Parathyroid adenoma (tissue), 2 donors: ENCODE results near the gene MNT.

Source experiments
- H2AFZ ChIP-seq: fragments of 300-600 bp; sonication (generic); one replicate; pipeline ENCODE4 v1.7.0; 2017; ENCODE audit warnings: antibody characterized with exemption, mild to moderate bottlenecking
- H3K27ac ChIP-seq: fragments of 300-600 bp; sonication (generic); one replicate; pipeline ENCODE4 v1.7.0; 2017
- H3K27me3 ChIP-seq: fragments of 300-600 bp; sonication (generic); one replicate; pipeline ENCODE4 v1.7.0; 2017; ENCODE audit warnings: low read length; ENCODE audit not compliant: control insufficient read depth, insufficient read depth
- H3K36me3 ChIP-seq: fragments of 300-600 bp; sonication (generic); one replicate; pipeline ENCODE4 v1.7.0; 2017; ENCODE audit warnings: low read length; ENCODE audit not compliant: control insufficient read depth, insufficient read depth
- H3K4me1 ChIP-seq: fragments of 300-600 bp; sonication (generic); one replicate; pipeline ENCODE4 v1.7.0; 2017; ENCODE audit warnings: control low read depth
- H3K4me2 ChIP-seq: fragments of 300-600 bp; sonication (generic); one replicate; pipeline ENCODE4 v1.7.0; 2017; ENCODE audit warnings: low read length
- H3K4me3 ChIP-seq: fragments of 300-600 bp; sonication (generic); one replicate; pipeline ENCODE4 v1.7.0; 2017; ENCODE audit warnings: low read depth, low read length
- H3K79me2 ChIP-seq: fragments of 300-600 bp; sonication (generic); one replicate; pipeline ENCODE4 v1.7.0; 2017; ENCODE audit warnings: control low read depth
- H3K9ac ChIP-seq: fragments of 300-600 bp; sonication (generic); one replicate; pipeline ENCODE4 v1.7.0; 2017; ENCODE audit warnings: mild to moderate bottlenecking
- H3K9me3 ChIP-seq: fragments of 300-600 bp; sonication (generic); one replicate; pipeline ENCODE4 v1.7.0; 2017; ENCODE audit warnings: low read length; ENCODE audit not compliant: control insufficient read depth
- CTCF ChIP-seq: fragments of 300-600 bp; sonication (generic); IDR thresholded peaks from one replicate; pipeline ENCODE4 v1.7.0; 2017; ENCODE audit warnings: antibody characterized with exemption, mild to moderate bottlenecking
- donor health status: primary hyperparathyroidism.

MNT gene

DNA sequence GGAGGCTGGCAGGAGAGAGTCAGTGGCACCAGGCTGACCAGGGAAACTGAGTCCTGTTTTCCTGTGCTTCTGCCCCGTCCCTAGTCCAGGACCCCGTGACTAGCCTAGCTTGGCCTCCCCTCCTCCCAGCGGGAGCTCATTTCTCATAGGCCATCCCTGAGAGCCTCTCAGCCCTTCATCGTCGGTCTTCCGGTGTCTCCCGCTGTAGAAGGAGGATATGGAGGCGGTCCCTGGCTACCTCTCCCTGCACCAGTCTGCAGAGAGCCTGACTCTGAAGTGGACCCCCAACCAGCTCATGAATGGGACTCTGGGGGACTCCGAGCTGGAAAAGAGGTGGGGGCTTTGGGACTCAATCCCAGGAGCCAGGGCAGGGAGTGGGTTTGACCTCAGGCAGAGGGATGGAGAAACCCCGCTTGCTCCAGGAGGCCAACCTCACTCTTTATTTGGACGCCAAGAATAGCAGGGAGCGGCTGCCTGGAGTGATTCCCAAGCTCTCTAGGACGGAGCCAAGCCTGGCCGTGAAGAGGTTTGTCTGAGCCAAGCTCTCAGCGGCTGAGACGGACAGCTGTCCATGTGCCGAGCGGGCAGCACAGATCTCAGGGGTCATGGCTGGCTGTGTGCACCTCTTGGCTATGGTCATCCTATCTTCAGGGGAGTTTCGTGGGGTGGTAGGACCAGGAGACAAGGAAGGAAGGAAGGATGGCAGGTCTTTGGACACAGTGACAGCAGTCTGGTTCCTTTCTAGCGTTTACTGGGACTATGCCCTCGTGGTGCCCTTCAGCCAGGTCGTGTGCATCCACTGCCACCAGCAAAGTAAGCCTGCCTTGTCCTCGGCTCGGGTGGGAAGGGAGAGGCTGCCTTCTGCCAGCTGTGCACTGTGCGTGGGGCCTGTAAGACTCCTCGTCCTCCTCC, 36.8 kb downstream of the MNT start:
- H3K79me2 ChIP-seq: no peaks in the 10 kb centered on the region
- H3K4me3 ChIP-seq: no peak overlapping the region
- no peaks in the 10 kb centered on the region for H3K27me3 ChIP-seq
- no peaks in the 10 kb centered on the region for H3K36me3 ChIP-seq
- no peak overlapping the region for H3K27ac ChIP-seq
- H2AFZ ChIP-seq: no peak overlapping the region
- TF ChIP-seq CTCF: no peak
- H3K4me1 ChIP-seq: no peaks in the 10 kb centered on the region
- H3K4me2 ChIP-seq: no peak overlapping the region
- no peak overlapping the region for H3K9ac ChIP-seq
- H3K9me3 ChIP-seq: no peaks in the 10 kb centered on the region

- Histone ChIP-seq H3K4me1 (no peaks in the 10 kb centered on the region), H3K4me3 (no peak overlapping the region), H3K79me2 (peaks cover under 1% of the 10 kb centered on the region), H2AFZ (no peak overlapping the region), H3K36me3 (no peaks in the 10 kb centered on the region), H3K27me3 (no peaks in the 10 kb centered on the region), H3K9me3 (no peaks in the 10 kb centered on the region), H3K9ac (no peak overlapping the region), H3K4me2 (no peak overlapping the region), H3K27ac (no peak overlapping the region)
- TF ChIP-seq CTCF: no peak
These were observed 37.5 kb downstream of the MNT start for GRCh38 chr17:2363318-2363717.

DNA sequence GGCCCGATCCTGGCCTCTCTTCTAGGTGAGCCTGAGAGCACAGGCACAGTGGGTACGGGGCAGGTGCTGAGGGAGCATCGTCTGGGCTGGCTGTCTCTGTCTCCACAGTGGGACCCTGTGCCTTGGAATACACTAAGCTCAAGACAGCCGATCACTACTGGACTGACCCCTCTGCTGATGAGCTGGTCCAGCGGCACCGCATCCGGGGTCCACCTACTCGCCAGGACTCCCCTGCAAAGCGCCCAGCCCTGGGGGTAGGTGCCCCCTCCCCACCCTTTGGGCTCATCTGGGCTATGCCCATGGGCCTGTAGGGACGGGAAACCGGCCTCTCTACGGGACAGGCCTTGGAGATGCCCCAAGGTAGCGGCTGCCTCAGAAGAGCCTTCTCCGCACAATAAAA, 38.0 kb downstream of the MNT start:
- Histone ChIP-seq H3K4me1 (no peaks in the 10 kb centered on the region), H3K79me2 (peaks cover 5% of the 10 kb centered on the region), H3K9me3 (no peaks in the 10 kb centered on the region), H3K27me3 (no peaks in the 10 kb centered on the region), H3K4me3 (no peak overlapping the region), H3K27ac (no peak overlapping the region), H3K9ac (no peak overlapping the region), H3K4me2 (no peak overlapping the region), H2AFZ (no peak overlapping the region), H3K36me3 (no peaks in the 10 kb centered on the region)
- no peak for TF ChIP-seq CTCF

GRCh38 chr17:2362416-2362815, 38.4 kb downstream of the MNT start:
- Histone ChIP-seq H3K27ac (no peak overlapping the region), H3K36me3 (no peaks in the 10 kb centered on the region), H2AFZ (no peak overlapping the region), H3K4me3 (no peak overlapping the region), H3K9ac (no peak overlapping the region), H3K4me1 (no peaks in the 10 kb centered on the region), H3K27me3 (no peaks in the 10 kb centered on the region), H3K9me3 (no peaks in the 10 kb centered on the region), H3K79me2 (peaks cover 9% of the 10 kb centered on the region), H3K4me2 (no peak overlapping the region)
- no peak for TF ChIP-seq CTCF

- Histone ChIP-seq H3K36me3 (no peaks in the 10 kb centered on the region), H3K9me3 (no peaks in the 10 kb centered on the region), H3K4me1 (no peaks in the 10 kb centered on the region), H3K4me3 (no peak overlapping the region), H2AFZ (no peak overlapping the region), H3K9ac (no peak overlapping the region), H3K4me2 (no peak overlapping the region), H3K79me2 (peaks cover 13% of the 10 kb centered on the region), H3K27ac (no peak overlapping the region), H3K27me3 (no peaks in the 10 kb centered on the region)
- TF ChIP-seq CTCF: no peak
These were observed 38.8 kb downstream of the MNT start for GRCh38 chr17:2362016-2362415.
